RWPE1 (cell line): ENCODE results near the gene TNK2.

Experiments used
- CTCF ChIA-PET: fragments of 350-600 bp; sonication (Branson Sonifier 250); formaldehyde crosslinking; extraction: SDS; loops from one replicate; lab custom pipeline; 2021; lab: Yijun Ruan, JAX
- POLR2A ChIA-PET: fragments of 400-600 bp; formaldehyde crosslinking; extraction: SDS; loops from one replicate; lab custom pipeline; 2020; ENCODE audit warnings: antibody characterized with exemption; ENCODE audit not compliant: low non-redundant PET; lab: Yijun Ruan, JAX
- DNase-seq: peaks from one replicate; pipeline ENCODE4 v3.0.0; 2012; ENCODE audit warnings: low spot score
- H3K27ac ChIP-seq: fragments of 450-650 bp; 2 replicates; pipeline ENCODE4 v1.5.1; 2017
- TF ChIP-seq, protein P1 (sequence below): fragments of 450-650 bp; conservative IDR thresholded peaks from 2 replicates; pipeline ENCODE4 v1.5.1; 2017; ENCODE audit warnings: low read depth, mild to moderate bottlenecking

TNK2 gene

GRCh38 chr3:195900436-195901355 lies 7.7 kb downstream of the TNK2 start:
- H3K27ac ChIP-seq = peak overlapping the region; percentile 100
- no peak for DNase-seq
- CTCF ChIA-PET = interaction anchor here (0.6 to 1.0 kb wide), 3 partner anchors 37 to 52 kb away, joined by 3 to 7 read pairs (median 5); no protein-coding TSS in a partner anchor
- POLR2A ChIA-PET = interaction anchor here (0.5 kb wide), 1 partner anchor 62 kb away, joined by 3 read pairs; no protein-coding TSS in a partner anchor
- TF ChIP-seq, protein P1, sequence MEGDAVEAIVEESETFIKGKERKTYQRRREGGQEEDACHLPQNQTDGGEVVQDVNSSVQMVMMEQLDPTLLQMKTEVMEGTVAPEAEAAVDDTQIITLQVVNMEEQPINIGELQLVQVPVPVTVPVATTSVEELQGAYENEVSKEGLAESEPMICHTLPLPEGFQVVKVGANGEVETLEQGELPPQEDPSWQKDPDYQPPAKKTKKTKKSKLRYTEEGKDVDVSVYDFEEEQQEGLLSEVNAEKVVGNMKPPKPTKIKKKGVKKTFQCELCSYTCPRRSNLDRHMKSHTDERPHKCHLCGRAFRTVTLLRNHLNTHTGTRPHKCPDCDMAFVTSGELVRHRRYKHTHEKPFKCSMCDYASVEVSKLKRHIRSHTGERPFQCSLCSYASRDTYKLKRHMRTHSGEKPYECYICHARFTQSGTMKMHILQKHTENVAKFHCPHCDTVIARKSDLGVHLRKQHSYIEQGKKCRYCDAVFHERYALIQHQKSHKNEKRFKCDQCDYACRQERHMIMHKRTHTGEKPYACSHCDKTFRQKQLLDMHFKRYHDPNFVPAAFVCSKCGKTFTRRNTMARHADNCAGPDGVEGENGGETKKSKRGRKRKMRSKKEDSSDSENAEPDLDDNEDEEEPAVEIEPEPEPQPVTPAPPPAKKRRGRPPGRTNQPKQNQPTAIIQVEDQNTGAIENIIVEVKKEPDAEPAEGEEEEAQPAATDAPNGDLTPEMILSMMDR = no peak

DNA sequence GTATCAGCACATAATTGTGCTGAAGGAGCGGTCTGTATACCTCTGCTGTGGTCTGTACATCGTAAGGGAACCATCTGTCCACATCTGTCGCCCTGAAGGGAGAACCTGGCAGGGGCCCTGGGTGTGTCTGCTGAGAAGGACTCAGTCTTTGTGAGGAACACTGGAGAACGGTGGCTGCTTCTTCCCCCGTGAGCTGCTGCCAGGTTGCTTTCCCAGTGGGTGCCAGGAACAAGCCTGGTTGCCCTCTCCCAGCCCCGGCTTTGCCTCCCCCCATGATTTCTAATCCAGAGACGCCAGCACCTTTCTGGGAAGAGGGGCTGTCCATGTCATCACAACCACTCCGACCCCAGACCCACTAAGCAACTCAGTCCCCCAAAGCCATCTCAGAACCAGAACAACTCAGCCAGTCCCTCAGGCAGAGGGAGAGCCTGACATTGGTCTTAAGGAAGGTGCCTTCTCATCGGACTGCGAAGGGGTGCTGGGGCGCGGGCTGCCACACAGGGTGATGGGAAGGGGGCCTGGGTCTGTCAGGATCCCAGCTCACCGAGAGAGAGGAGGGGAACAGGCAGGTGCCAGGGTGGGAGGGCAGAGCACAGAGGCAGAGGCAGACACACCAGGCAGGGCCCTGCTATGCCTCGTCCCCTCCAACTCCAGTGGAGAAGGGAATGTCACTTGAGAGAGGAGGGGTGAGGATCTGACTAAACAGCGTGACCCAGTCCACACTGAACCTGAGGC lies 8.5 kb downstream of the TNK2 start:
- POLR2A ChIA-PET = no interaction called here
- TF ChIP-seq, protein P1 = no peak
- CTCF ChIA-PET = interaction anchor here (0.8 kb wide), 1 partner anchor 37 kb away, joined by 5 read pairs; no protein-coding TSS in a partner anchor
- DNase-seq = no peak
- peak overlapping the region; percentile 100 for H3K27ac ChIP-seq

DNA sequence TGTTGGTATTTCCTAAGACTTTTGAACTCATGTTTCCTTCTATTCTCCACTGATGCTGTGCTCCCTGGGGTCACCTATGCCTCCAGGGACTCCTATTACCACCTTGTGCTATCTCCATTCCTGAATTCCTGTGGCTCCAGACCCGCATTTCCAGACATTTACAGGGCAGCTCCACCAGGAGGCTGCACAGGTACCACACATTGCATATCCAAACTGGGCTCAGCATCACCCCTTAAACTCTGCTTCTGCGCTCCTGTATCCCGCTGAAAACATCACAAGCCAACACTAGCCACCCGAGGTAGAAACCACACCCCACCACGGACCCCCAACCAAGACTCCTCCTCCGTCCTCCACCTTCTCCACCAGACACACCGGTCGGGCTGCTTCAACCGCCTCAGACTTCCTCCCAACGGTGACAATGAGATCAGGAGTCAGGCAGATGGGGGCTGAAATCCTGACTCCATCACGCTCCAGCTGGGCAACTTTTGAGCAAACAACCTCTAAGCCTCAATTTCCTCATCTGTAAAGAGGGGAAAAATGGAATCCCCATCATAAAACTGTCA lies 10.4 kb downstream of the TNK2 start:
- H3K27ac ChIP-seq = peak overlapping the region; percentile 100
- ChIA-PET CTCF (interaction anchor here (0.8 kb wide), 2 partner anchors 9 to 42 kb away, joined by 3 read pairs; no protein-coding TSS in a partner anchor), POLR2A (no interaction called here)
- TF ChIP-seq, protein P1 = no peak
- no peak for DNase-seq

DNA sequence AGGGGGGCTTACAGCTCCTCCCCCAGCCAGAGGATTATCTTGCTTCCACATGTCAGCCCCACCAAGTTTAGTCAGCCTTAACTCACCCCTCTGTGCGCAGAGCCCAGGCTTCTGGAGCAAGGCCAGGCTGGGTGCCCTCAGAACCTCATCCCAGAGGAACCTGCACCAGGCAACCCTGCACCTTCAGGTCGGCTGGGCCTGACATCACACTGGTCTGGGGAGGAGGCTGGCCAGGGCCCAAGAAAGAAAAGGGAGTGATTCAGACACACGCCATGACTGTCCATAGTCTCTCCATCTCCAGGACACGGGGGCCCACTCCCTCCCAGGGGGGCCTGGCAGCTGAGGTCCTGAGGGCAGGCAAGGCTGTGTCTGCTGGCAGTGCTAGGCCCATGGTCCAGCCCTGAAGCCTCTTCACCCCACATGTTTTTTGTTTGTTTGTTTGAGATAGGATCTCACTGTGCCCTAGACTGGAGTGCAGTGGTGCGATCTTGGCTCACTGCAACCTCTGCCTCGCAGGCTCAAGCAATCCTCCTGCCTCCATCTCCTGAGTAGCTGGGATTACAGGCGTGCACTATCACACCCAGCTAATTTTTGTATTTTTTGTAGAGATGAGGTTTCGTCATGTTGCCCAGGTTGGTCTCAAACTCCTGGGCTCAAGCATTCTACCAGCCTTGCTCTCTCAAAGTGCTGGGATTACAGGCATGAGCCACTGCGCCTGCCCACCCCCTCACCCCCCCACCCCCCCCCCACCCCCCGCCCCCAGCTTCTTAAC lies 11.1 kb downstream of the TNK2 start:
- TF ChIP-seq, protein P1 = no peak
- H3K27ac ChIP-seq = peak overlapping the region; percentile 100
- peak; percentile 88 for DNase-seq
- ChIA-PET CTCF (interaction anchor here (0.8 to 3.7 kb wide), 3 partner anchors 10 to 41 kb away, joined by 3 to 43 read pairs (median 3); partner anchors contain the start of gene TNK2), POLR2A (no interaction called here)

- TF ChIP-seq, protein P1 = no peak
- H3K27ac ChIP-seq = peak overlapping the region; percentile 100
- DNase-seq = no peak
- ChIA-PET CTCF (interaction anchor here (0.5 to 3.7 kb wide), 5 partner anchors 12 to 877 kb away, joined by 3 to 43 read pairs (median 3); partner anchors contain the start of gene TNK2), POLR2A (no interaction called here)
These were observed 11.8 kb downstream of the TNK2 start for GRCh38 chr3:195896361-195897080.
